Stimulated activated CD4-positive, alpha-beta T cell treated with anti-CD3 and anti-CD28 coated beads, TNF-alpha, amount 100 ng/mL, for 24 hours (primary cell): ENCODE measurements around the gene SCUBE1.

ENCODE experiments used
- DNase-seq, 3 experiments: peaks; one replicate each; pipeline ENCODE4 v3.0.0-alpha.2; 2020; ENCODE audit warnings: low read depth in 3 of 3

Gene SCUBE1

DNA sequence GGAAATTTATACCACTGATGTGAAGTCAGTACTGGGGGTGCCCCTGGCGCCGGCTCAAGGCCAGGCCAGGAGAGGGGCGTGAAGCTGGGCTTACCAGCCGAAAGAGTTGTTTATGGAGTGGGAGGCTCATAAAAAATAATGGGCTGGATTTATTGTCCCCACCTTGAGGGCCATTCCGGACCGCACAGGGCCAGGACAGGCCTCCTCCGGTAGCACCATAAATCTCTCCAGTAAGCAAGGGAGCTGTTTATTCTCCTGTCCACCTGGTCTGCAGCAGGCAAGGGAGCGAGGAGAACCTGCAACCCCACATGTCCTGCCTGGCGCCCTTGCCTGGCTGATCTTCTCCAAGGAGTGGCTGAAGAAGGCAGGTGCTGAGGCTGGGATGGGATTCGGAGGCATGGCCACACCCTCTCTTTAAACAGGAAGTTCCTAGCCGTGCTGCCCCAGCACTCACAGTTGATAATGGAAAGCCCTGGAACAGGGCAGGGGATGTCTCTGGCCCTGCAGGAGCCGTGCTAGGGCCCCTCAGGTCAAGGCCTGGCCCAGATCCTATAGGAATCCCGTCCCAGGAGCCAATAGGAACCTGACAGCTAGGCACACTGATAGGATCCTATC lies 65.1 kb downstream of the SCUBE1 start:
- DNase-seq = no peak

- no peak for DNase-seq
Measured at GRCh38 chr22:43277091-43277490, 66.1 kb downstream of the SCUBE1 start.

- DNase-seq = no peak
Measured at GRCh38 chr22:43276321-43276720, 66.9 kb downstream of the SCUBE1 start.

DNA sequence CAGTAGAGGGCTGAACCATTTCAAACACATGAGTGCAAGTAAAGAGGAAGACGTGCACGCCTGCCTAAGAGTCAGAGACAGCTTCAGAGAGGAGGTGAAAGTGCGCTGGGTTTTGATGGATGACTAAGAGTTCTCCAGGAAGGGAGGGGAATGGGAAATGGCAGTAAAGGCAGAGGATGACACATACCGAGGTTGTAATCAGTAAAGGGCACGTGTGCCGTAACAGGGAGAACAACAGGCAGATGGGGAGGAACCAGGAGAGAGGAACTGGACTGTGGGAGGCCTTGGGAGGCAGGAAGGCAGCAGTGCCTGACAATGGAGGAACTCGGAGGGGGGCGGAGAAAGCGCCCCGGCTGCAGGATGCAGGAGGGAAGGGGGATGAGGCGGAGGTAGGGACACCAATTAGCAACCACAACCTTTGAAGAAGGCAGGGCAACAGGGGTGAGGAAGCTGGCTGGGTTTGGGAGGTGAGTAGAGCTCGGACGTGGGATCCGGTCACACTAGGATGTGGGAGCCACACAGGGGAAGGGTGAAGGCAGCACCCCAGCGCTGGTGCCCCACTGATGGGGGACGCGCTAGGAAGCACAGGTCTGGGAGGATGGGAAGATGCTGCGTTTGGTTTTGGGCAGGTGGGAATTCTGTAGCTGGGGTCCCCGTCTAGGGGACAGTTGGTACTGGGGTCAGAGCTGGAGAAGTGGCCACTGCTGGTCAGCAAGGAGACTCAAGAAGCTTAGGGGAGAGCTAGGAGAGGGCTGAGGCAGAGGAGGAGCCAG lies 67.4 kb downstream of the SCUBE1 start:
- DNase-seq = no peak

DNA sequence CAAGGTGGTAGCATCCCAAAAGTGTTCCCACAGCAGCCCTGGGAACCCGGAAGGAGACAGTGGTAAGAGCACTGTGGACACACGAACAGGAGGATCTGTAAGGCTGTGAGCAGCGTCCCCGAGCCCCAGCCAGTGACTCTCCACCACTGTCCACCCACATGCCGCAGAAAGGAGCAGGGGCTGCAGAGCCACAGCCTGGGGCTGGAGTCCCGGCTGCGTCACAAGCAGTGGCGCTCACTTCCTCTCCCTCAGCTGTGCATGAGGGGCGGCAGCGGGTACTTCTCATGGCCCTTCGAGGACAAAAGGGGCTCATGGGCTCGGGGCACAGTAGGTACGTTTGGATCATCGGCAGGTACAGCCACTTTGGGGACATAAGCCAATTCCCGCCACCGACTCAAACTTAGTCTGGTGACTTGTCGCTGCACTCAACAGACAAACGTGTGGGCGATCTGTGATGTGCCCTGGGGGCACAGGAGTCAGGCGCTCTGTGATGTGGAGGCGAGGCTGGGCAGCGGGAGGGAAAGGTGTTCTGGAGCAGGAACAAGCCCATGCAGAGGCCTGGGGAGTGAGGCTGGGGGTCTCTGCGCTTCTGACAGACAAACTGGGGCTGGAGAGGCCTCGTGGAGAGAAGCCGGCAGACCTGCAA lies 68.5 kb downstream of the SCUBE1 start:
- DNase-seq = no peak

GRCh38 chr22:43273902-43274484 lies 69.2 kb downstream of the SCUBE1 start:
- DNase-seq = peak in 2 of 3 experiments; percentile 19 to 21

GRCh38 chr22:43272869-43273318 lies 70.3 kb downstream of the SCUBE1 start:
- DNase-seq = no peak

GRCh38 chr22:43272301-43272700 lies 70.9 kb downstream of the SCUBE1 start:
- DNase-seq = no peak

GRCh38 chr22:43270949-43271348 lies 72.2 kb downstream of the SCUBE1 start:
- DNase-seq = no peak

DNA sequence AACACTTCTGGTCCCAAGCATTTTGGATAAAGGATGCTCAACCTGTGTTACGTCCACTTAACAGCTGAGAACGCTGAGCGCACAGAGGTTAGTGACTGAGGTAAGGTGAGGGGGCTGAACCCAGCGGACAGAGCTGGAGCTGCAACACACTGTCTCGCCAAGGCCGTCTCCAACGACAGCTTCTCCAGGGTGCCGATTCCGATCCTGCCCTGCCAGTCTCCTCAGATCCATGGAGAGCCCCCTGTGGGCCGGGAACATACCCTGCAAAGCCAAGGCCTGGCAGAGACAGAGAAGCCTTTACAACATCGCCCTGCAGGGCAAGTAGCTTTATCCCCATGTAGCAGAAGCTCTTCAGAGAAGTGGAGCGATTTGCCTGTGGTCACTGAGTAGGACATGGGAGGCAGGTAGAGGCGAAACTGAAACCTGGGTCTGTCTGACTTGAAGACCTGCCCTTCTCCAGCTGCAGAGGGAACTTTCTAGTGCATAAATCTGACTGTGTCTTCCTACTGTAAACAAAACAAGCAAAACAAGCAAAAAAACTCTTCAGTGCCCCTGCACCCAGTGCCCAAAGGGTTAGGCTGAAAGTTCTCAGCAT lies 72.8 kb downstream of the SCUBE1 start:
- DNase-seq = no peak

- no peak for DNase-seq
Measured at GRCh38 chr22:43269646-43270045, 73.5 kb downstream of the SCUBE1 start.

DNA sequence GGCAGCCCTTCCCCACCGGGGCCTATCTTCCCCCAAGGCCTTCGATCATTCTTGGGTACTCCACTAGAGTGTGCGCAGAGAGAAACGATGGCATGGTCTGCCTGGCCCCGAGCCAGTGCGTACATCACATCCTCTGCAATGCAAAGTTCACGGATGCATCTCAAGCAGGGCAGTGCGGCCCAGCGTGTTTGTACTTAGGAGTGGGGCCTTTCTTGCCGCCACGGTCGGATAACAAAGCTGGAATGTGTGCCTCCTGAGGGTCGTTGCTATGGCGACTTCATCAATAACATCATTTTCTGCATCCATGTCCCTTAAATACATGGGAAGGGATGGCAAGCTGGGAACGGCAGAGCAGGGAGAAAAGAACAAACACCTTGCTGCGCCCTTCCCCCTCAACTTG lies 73.9 kb downstream of the SCUBE1 start:
- DNase-seq = no peak

GRCh38 chr22:43267981-43268660 lies 75.1 kb downstream of the SCUBE1 start:
- no peak for DNase-seq

- DNase-seq = no peak
Measured at GRCh38 chr22:43267332-43267980, 75.7 kb downstream of the SCUBE1 start.

DNA sequence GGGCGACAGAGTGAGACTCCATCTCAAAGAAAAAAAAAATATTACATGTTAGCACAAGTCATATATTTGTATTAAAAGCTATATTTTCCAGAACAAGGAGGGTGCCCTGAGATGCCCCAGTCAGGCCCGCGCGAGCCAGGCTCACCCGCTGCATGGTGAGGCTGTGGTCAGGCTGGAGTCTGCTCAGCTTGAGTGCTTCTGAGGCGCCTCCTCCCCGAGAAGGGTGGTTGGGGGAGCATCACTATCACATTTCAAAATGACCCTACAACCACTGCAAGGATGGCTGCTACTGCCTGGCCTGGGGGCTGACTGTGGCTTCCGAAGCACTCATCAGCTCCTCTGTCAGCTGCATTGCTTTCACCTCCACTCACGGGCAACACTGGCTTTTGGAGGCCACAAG lies 77.1 kb downstream of the SCUBE1 start:
- DNase-seq = no peak

DNA sequence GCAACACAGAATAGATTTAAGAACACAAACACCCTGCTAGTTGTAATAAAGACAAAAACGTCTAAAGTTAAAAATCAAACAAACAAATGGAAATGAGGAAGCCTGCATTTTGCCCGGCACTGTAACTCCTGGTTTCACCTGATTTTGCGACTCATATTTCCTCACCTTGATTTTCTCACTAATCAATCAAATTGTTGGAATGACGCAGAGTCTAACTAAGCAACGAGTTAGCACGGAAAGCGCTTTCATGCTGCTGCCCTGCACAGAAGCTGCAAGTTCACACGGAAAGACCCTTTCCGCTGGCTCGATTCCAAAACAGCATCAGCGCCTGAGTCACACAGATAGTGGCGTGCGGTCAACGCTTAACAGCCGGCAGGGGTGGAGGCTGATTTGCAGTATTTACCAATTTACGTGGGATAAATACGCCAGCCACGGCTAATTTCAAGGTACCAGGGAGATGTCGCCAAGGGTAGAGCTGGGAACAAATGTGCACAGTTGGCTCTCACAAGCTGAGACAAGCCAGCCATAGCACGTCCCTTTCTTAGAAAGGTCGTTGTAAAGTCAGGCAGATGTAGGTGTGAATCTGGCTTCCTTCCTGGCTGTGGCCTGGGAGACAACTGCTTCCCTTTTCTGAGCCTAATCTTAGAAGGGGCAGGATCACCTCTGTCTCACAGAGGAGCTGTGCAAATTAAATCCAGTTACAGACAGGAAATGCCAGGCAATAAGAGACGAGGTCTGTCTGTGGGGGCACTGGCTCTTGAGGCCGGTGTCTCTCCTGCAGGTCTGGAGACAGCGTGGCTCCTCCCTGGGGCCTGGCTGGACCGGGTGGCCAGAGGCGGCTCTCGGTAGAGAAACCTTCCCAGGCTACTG lies 79.3 kb downstream of the SCUBE1 start:
- peak; percentile 63 to 84 (median 72) for DNase-seq

- peak in 1 of 3 experiments; percentile 17 for DNase-seq
Measured at GRCh38 chr22:43262990-43263644, 80.1 kb downstream of the SCUBE1 start.

DNA sequence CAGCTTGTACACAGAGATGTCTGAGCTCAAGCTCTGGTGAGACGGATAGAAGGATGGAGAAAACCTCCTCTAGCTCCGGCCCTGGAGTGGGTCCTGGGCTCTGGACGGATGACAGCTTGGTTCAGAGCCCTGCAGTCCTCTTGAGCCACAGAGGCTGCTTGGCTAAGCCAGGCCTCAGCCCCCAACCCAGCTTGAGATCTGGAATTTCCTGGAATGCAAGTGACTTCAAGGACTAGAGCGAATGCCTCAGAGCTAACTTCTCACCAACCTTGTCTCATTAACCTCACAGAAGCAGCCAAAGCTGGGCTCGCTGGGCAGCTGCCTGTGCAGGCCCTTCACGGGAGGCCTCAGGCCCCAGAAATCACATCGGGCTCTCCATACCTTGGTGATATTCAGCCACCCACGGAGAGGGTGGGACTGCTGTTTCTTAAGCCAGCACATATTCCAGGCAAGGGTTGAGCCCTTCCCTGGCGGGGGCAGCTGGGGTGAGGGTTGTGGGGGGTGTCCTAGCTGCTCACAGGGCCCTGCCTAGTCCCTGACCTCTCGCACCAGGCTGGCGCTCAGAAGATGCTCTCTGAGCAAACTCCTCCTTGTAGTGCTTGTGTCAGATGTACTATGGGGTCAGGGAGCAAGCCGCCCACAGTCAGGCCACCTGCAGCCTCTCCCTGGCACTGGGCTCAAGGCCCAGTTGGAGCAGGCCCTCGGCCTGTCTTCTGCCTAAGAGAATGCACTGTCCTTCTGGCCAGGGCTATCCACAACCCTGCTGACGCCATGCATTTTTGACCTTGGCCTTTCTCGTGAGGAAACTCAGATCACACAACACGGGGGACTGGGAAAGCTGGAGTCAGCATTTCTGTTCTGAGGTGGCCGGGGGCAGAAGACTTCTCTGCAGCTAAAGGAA lies 82.6 kb downstream of the SCUBE1 start:
- no peak for DNase-seq
